Loucy (cell line): ENCODE data around the gene TUBB4B.

ENCODE experiments used
- H2AFZ ChIP-seq: fragments of 200-600 bp; sonication (generic); 2 replicates; pipeline ENCODE4 v1.6.0; 2016; ENCODE audit warnings: antibody characterized with exemption, mild to moderate bottlenecking, low read length, moderate library complexity
- H3F3A ChIP-seq: fragments of 200-600 bp; 2 replicates; pipeline ENCODE4 v1.6.0; 2016; ENCODE audit warnings: antibody characterized with exemption, low read depth, mild to moderate bottlenecking
- H3K27me3 ChIP-seq: fragments of 200-600 bp; sonication (generic); 2 replicates; pipeline ENCODE4 v1.6.1; 2014; ENCODE audit warnings: low read length, mild to moderate bottlenecking; ENCODE audit not compliant: insufficient read depth, poor library complexity, severe bottlenecking
- H3K36me3 ChIP-seq: fragments of 200-600 bp; sonication (generic); 2 replicates; pipeline ENCODE4 v1.6.1; 2016; ENCODE audit warnings: low read length; ENCODE audit not compliant: insufficient read depth
- H3K4me1 ChIP-seq: fragments of 200-600 bp; sonication (generic); 2 replicates; pipeline ENCODE4 v1.5.1; 2014; ENCODE audit warnings: low read length, mild to moderate bottlenecking; ENCODE audit not compliant: insufficient read depth, poor library complexity, severe bottlenecking
- H3K4me2 ChIP-seq: fragments of 200-600 bp; sonication (generic); 2 replicates; pipeline ENCODE4 v1.6.0; 2014; ENCODE audit warnings: antibody characterized with exemption, low read length, low read depth, mild to moderate bottlenecking; ENCODE audit not compliant: poor library complexity, severe bottlenecking
- H3K4me3 ChIP-seq: fragments of 200-600 bp; sonication (generic); 2 replicates; pipeline ENCODE4 v1.5.1; 2014; ENCODE audit warnings: low read length, mild to moderate bottlenecking, mixed read lengths; ENCODE audit not compliant: poor library complexity, severe bottlenecking
- H3K79me2 ChIP-seq: fragments of 200-600 bp; sonication (generic); 2 replicates; pipeline ENCODE4 v1.6.1; 2014; ENCODE audit warnings: low read length; ENCODE audit not compliant: insufficient read depth
- H3K9ac ChIP-seq: fragments of 200-600 bp; sonication (generic); 2 replicates; pipeline ENCODE4 v1.6.0; 2014; ENCODE audit warnings: mild to moderate bottlenecking, low read depth, low read length, moderate library complexity; ENCODE audit not compliant: poor library complexity, severe bottlenecking
- H3K9me2 ChIP-seq: fragments of 200-600 bp; sonication (generic); replicated peaks from 2 replicates; pipeline ENCODE4 v1.6.1; 2016; ENCODE audit warnings: low read depth, low read length, mixed read lengths
- H3K9me3 ChIP-seq: fragments of 200-600 bp; sonication (generic); 2 replicates; pipeline ENCODE4 v1.6.1; 2014; ENCODE audit warnings: mild to moderate bottlenecking, antibody characterized with exemption, low read length, low read depth; ENCODE audit not compliant: insufficient read depth
- H4K20me1 ChIP-seq: fragments of 200-600 bp; sonication (generic); 2 replicates; pipeline ENCODE4 v1.6.0; 2014; ENCODE audit warnings: antibody characterized with exemption, low read length, mild to moderate bottlenecking; ENCODE audit not compliant: insufficient read depth, poor library complexity, severe bottlenecking
- EZH2phosphoT487 ChIP-seq: fragments of 200-600 bp; IDR thresholded peaks from 2 replicates; pipeline ENCODE4 v1.6.1; 2018; ENCODE audit warnings: antibody characterized with exemption, mild to moderate bottlenecking, moderate library complexity, borderline replicate concordance
- TF ChIP-seq, protein P1 (sequence below): fragments of 200-600 bp; sonication (generic); conservative IDR thresholded peaks from 2 replicates; pipeline ENCODE4 v1.5.1; 2014; ENCODE audit warnings: mild to moderate bottlenecking, antibody characterized with exemption, low read length

Gene TUBB4B

DNA sequence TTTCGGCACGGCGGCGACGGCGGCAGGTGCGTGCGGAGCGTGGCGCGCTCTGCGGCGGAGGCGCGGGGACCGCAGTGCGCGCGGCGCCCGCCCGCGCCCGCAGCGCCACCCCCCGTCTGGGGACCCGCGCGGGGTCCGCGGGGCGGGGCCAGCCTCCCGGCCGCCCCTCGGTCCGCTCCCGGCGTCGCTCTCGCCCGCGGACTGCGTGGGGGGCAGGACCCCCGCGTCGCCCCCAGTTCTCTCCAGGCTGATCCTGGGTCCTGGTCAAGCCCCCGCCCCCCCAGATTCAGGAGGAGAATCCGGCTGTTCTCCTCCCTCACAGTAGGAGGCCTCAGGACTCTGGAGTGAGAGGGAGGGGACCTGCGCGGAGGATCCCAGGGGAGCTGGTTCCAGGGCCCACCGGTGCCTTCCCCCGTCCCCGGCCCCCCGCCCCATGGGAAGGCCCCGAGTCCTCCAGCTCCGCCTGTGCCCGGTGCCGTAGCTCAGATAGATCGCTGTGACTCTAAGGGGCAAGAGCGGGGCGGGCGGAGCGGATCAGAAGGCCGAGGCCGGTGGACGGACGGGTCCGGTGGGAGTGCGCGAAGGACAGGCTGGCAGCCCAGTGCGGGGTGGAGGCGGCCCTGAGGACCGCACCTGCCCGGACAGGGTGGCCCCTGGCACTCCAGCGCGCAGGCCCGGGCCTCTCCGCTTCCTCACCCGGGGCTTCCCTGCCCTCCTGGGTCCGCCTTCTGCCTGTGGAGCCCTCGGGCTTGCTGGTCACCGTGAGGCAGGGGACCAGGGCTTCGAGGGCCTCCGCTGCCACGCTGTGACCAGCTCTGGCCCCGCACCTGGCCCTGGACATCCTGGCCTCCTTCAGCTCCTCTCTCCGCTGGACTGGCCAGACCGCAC, 18.7 kb upstream of the TUBB4B start, which contains the start of gene RNF208:
Gene RNF208, minus strand, starts transcription at position 51 of the 888 bp plus-strand sequence. CDS start 1,028 bp downstream, outside the sequence.
- H3K9me2 ChIP-seq = no peaks in the 10 kb centered on the region
- H3K9me3 ChIP-seq = no peaks in the 10 kb centered on the region
- H3K79me2 ChIP-seq = no peaks in the 10 kb centered on the region
- no peaks in the 10 kb centered on the region for H3F3A ChIP-seq
- no peaks in the 10 kb centered on the region for H3K36me3 ChIP-seq
- H3K27me3 ChIP-seq = no peaks in the 10 kb centered on the region
- H3K4me2 ChIP-seq = peak within 1 kb of the TSS; percentile 77
- H3K9ac ChIP-seq = peak within 1 kb of the TSS; percentile 97
- H3K4me3 ChIP-seq = peak within 1 kb of the TSS; percentile 90
- H4K20me1 ChIP-seq = no peaks in the 10 kb centered on the region
- peak within 1 kb of the TSS; percentile 51; the same call in 1 of the 2 replicates for H2AFZ ChIP-seq
- TF ChIP-seq, protein P1, sequence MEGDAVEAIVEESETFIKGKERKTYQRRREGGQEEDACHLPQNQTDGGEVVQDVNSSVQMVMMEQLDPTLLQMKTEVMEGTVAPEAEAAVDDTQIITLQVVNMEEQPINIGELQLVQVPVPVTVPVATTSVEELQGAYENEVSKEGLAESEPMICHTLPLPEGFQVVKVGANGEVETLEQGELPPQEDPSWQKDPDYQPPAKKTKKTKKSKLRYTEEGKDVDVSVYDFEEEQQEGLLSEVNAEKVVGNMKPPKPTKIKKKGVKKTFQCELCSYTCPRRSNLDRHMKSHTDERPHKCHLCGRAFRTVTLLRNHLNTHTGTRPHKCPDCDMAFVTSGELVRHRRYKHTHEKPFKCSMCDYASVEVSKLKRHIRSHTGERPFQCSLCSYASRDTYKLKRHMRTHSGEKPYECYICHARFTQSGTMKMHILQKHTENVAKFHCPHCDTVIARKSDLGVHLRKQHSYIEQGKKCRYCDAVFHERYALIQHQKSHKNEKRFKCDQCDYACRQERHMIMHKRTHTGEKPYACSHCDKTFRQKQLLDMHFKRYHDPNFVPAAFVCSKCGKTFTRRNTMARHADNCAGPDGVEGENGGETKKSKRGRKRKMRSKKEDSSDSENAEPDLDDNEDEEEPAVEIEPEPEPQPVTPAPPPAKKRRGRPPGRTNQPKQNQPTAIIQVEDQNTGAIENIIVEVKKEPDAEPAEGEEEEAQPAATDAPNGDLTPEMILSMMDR = no peak
- no peak for TF ChIP-seq EZH2phosphoT487
- H3K4me1 ChIP-seq = peaks cover 21% of the 10 kb centered on the region

DNA sequence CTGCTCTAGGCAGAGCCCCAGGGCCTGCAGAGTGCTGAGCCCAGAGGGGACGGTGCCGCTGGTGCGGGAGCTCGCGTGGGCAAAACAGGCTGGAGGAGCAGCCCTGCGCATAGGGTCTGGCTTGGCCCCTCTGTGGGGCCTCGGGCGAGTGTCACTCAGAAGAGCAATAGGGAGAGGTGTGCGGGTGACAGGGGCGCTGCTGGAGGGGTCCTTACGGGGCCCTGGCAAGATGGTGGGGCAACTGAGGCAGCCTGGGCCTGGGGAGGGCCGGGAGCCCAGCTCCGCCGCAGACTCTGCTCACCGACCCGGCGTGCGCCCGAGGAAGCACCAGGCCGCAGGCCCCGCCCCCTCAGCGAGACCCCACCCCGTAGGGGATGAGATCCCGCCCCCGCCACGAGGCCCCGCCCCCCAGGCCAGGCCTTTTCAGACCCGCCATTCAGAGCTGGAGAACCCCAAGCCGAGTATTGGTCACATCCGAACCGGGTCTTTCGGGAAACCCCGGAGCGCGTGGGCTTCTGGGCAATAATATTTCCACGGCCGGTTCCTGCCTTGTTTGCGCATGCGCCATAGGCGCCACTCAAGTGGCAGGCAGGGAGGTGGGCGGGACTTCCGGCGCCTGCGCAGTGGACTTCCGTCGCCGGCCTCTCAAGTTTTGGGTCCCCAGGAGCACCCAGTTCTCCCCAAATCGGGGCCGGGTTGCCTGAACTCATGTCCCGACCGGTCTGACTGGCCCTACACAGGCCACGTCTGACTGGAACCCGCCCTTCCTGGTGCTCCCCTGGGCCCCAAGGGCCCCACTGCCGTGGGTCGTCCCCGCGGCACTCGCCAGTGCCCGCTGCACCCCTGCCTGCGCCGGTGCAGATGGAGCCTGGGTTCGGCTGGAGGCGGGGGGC, 17.8 kb upstream of the TUBB4B start:
- no peaks in the 10 kb centered on the region for H4K20me1 ChIP-seq
- H3K9me3 ChIP-seq = no peaks in the 10 kb centered on the region
- H3K36me3 ChIP-seq = no peaks in the 10 kb centered on the region
- no peaks in the 10 kb centered on the region for H3K9me2 ChIP-seq
- peaks cover 21% of the 10 kb centered on the region for H3K4me1 ChIP-seq
- H3K4me2 ChIP-seq = peak overlapping the region; percentile 98
- H3K79me2 ChIP-seq = no peaks in the 10 kb centered on the region
- H3K9ac ChIP-seq = peak overlapping the region; percentile 97
- TF ChIP-seq, protein P1 = no peak
- no peak for TF ChIP-seq EZH2phosphoT487
- H3K4me3 ChIP-seq = peak overlapping the region; percentile 90
- H3F3A ChIP-seq = no peaks in the 10 kb centered on the region
- H2AFZ ChIP-seq = peak overlapping the region; percentile 89
- H3K27me3 ChIP-seq = no peaks in the 10 kb centered on the region

DNA sequence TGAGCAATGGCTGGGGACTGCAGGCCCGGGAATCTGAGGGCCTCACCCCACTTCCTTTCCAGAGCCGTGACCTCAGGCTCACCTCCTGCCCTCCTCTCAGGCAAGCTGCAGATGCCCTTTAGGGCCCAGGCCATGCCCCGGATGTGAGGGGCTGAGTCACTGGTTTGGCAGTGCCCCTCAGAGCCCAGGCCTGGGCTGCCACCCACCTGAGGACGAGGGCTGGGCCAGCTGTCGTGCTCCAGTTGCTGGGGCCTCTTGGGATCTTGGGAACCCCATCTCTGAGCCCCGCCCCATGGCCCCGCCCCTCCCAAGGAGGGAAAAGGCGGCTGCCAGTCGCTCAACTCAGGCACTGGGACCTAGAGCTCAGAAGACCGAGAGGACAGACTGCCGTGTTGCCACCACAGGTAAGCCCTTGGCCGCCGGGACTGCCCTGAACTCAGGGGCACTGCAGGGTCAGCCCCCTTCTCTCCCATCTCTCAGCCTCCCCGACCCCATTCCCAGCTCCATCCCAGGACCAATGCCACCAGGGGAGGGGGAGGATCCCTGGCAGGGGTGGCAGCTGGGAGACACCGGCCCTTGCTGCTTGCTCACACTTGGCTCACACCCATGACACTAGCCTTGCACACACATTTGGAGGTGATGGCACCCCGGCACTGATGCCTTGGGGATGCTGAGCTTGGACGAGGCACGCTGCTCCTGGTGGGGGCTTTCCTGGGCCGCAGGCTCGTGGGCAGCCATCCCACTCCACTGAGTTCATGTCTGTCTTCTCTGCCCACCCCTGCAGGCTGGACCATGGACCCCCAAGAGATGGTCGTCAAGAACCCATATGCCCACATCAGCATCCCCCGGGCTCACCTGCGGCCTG, 16.0 kb upstream of the TUBB4B start, which contains the start of gene CYSRT1:
Gene CYSRT1, plus strand, starts transcription at position 345 of the 865 bp plus-strand sequence. Its CDS starts 448 bp downstream, at position 793.
- Histone ChIP-seq H3K4me2 (peak within 1 kb of the TSS; percentile 98), H3K4me3 (peak within 1 kb of the TSS; percentile 90), H3K9ac (peak within 1 kb of the TSS; percentile 97), H3K79me2 (no peaks in the 10 kb centered on the region), H3K9me3 (no peaks in the 10 kb centered on the region), H4K20me1 (no peaks in the 10 kb centered on the region), H3K36me3 (no peaks in the 10 kb centered on the region), H3K27me3 (no peaks in the 10 kb centered on the region), H3K4me1 (peaks cover 21% of the 10 kb centered on the region), H2AFZ (no peak within 1 kb of the TSS), H3K9me2 (no peaks in the 10 kb centered on the region), H3F3A (no peaks in the 10 kb centered on the region)
- TF ChIP-seq, protein P1 = no peak
- TF ChIP-seq EZH2phosphoT487 = no peak
